ENCODE results near the gene MBTPS1.

DNA sequence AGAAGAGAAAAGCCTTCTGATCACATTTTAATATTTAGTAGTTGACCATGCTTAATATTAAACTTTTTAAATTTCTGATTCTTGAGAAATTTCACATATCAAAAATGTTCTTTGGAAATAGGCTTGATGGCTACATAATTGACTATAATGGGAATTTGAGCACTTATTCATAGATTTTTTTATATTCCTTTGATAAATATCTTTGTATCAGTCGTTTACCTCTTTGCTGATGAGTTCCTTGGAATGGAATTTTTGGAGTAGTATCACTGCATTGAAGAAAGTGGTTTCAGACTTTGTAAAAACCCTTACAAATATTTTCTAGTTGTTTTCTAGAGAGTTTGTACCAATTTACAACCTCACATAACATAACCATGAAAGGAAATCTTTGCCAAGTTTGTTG is 43.1 kb upstream of the MBTPS1 start:
- TF ChIP-seq POLR2A (IDR thresholded peaks at IDR 0.05) = no peak
- TF ChIP-seq, protein P1, sequence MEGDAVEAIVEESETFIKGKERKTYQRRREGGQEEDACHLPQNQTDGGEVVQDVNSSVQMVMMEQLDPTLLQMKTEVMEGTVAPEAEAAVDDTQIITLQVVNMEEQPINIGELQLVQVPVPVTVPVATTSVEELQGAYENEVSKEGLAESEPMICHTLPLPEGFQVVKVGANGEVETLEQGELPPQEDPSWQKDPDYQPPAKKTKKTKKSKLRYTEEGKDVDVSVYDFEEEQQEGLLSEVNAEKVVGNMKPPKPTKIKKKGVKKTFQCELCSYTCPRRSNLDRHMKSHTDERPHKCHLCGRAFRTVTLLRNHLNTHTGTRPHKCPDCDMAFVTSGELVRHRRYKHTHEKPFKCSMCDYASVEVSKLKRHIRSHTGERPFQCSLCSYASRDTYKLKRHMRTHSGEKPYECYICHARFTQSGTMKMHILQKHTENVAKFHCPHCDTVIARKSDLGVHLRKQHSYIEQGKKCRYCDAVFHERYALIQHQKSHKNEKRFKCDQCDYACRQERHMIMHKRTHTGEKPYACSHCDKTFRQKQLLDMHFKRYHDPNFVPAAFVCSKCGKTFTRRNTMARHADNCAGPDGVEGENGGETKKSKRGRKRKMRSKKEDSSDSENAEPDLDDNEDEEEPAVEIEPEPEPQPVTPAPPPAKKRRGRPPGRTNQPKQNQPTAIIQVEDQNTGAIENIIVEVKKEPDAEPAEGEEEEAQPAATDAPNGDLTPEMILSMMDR (IDR thresholded peaks at IDR 0.05) = no peak

All from heart left ventricle (tissue), 13 donors.